RWPE1 (cell line): ENCODE data around the gene DTX1.

ENCODE experiments used
- CTCF ChIA-PET: fragments of 350-600 bp; sonication (Branson Sonifier 250); formaldehyde crosslinking; extraction: SDS; loops from one replicate; lab custom pipeline; 2021; lab: Yijun Ruan, JAX
- POLR2A ChIA-PET: fragments of 400-600 bp; formaldehyde crosslinking; extraction: SDS; loops from one replicate; lab custom pipeline; 2020; ENCODE audit warnings: antibody characterized with exemption; ENCODE audit not compliant: low non-redundant PET; lab: Yijun Ruan, JAX
- DNase-seq: peaks from one replicate; pipeline ENCODE4 v3.0.0; 2012; ENCODE audit warnings: low spot score
- H3K27ac ChIP-seq: fragments of 450-650 bp; 2 replicates; pipeline ENCODE4 v1.5.1; 2017
- CTCF ChIP-seq: fragments of 450-650 bp; conservative IDR thresholded peaks from 2 replicates; pipeline ENCODE4 v1.5.1; 2017; ENCODE audit warnings: low read depth, mild to moderate bottlenecking

Gene DTX1

GRCh38 chr12:113041560-113041959 lies 15.0 kb upstream of the DTX1 start:
- POLR2A ChIA-PET, result no interaction called here
- peak overlapping the region; percentile 95 for H3K27ac ChIP-seq
- CTCF ChIA-PET, result interaction anchor here (0.8 to 1.3 kb wide), 2 partner anchors 8 to 111 kb away, joined by 3 read pairs; no protein-coding TSS in a partner anchor
- no peak for DNase-seq
- no peak for TF ChIP-seq CTCF

GRCh38 chr12:113043240-113043639 lies 13.3 kb upstream of the DTX1 start:
- POLR2A ChIA-PET, result no interaction called here
- no peak for DNase-seq
- TF ChIP-seq CTCF, result no peak
- H3K27ac ChIP-seq, result no peak overlapping the region
- CTCF ChIA-PET, result no interaction called here

- no peak for TF ChIP-seq CTCF
- no peak for DNase-seq
- CTCF ChIA-PET, result interaction anchor here (0.8 kb wide), 2 partner anchors 18 to 54 kb away, joined by 3 to 4 read pairs; no protein-coding TSS in a partner anchor
- POLR2A ChIA-PET, result no interaction called here
- no peak overlapping the region for H3K27ac ChIP-seq
Observed at GRCh38 chr12:113044516-113044915, 12.0 kb upstream of the DTX1 start.

GRCh38 chr12:113048716-113049127 lies 7.8 kb upstream of the DTX1 start:
- POLR2A ChIA-PET, result no interaction called here
- TF ChIP-seq CTCF, result peak; percentile 82
- no peak overlapping the region for H3K27ac ChIP-seq
- CTCF ChIA-PET, result interaction anchor here (0.6 to 2.0 kb wide), 9 partner anchors 15 to 344 kb away, joined by 3 to 20 read pairs (median 4); partner anchors contain the start of gene CFAP73
- peak; percentile 75 for DNase-seq

GRCh38 chr12:113049976-113050742 lies 6.4 kb upstream of the DTX1 start:
- POLR2A ChIA-PET, result no interaction called here
- CTCF ChIA-PET, result interaction anchor here (0.6 to 1.2 kb wide), 4 partner anchors 43 to 103 kb away, joined by 3 to 6 read pairs (median 4); no protein-coding TSS in a partner anchor
- no peak for DNase-seq
- no peak overlapping the region for H3K27ac ChIP-seq
- TF ChIP-seq CTCF, result no peak; the same call in 1 of the 2 replicates

- no peak overlapping the region for H3K27ac ChIP-seq
- ChIA-PET CTCF (interaction anchor here (0.7 to 1.2 kb wide), 3 partner anchors 58 to 102 kb away, joined by 3 to 6 read pairs (median 4); no protein-coding TSS in a partner anchor), POLR2A (no interaction called here)
- no peak for TF ChIP-seq CTCF
- DNase-seq, result no peak
Observed at GRCh38 chr12:113050795-113051194, 5.7 kb upstream of the DTX1 start.
